GM23338 (cell line): ENCODE measurements around the gene MAPK14. TPM values are rescaled to one million over a fixed set of nuclear protein-coding genes. Genes with fewer than 3 reads are reported as not detected.

Source experiments
- EZH2 ChIP-seq: fragments of 200-600 bp; sonication (generic); IDR thresholded peaks from one replicate; pipeline ENCODE4 v1.8.0; 2017; ENCODE audit warnings: antibody characterized with exemption, mild to moderate bottlenecking, low read depth; ENCODE audit not compliant: unreplicated experiment
- EZH2phosphoT487 ChIP-seq: fragments of 200-600 bp; sonication (generic); IDR thresholded peaks from one replicate; pipeline ENCODE4 v1.8.1; 2018; ENCODE audit warnings: antibody characterized with exemption; ENCODE audit not compliant: unreplicated experiment
- POLR2AphosphoS5 ChIP-seq: IDR thresholded peaks from 2 replicates; pipeline ENCODE4 v1.6.1; 2016; ENCODE audit warnings: antibody characterized with exemption, low read depth
- STAT1 ChIP-seq: IDR thresholded peaks from one replicate; pipeline ENCODE4 v1.6.1; 2016; ENCODE audit warnings: antibody characterized with exemption; ENCODE audit not compliant: unreplicated experiment
- ZNF114 ChIP-seq: fragments of 250-450 bp; sonication (Bioruptor Pico); IDR thresholded peaks from 2 replicates; pipeline ENCODE4 v1.5.0; 2020; ENCODE audit warnings: mild to moderate bottlenecking, moderate library complexity
- ZNF331 ChIP-seq: fragments of 250-450 bp; sonication (Bioruptor Pico); IDR thresholded peaks from 2 replicates; pipeline ENCODE4 v1.5.0; 2020; ENCODE audit warnings: low read depth, mild to moderate bottlenecking, moderate library complexity
- polyA plus RNA-seq: library from polyadenylated mRNA; unstranded; fragments of >200 nt; fragmentation: Nextera tagmentation; extraction: Ambion mirVana; gene quantifications from 2 replicates; pipeline ENCODE4 v1.2.1, GENCODE V29; 2016
- total RNA-seq: library from RNA; depleted of rRNA; stranded (reverse); fragments of >200 nt; shearing (Covaris generic); gene quantifications from 2 replicates; pipeline ENCODE4 v1.2.3, GENCODE V29; 2014
- TF ChIP-seq, protein P1 (sequence below): fragments of 250-450 bp; sonication (Bioruptor Pico); IDR thresholded peaks from 2 replicates; pipeline ENCODE4 v1.5.0; 2020; ENCODE audit warnings: mild to moderate bottlenecking, moderate library complexity
- TF ChIP-seq, protein P2 (sequence below): IDR thresholded peaks from one replicate; pipeline ENCODE4 v1.6.1; 2018; ENCODE audit warnings: antibody characterized with exemption; ENCODE audit not compliant: unreplicated experiment

The MAPK14 gene
- total and polyA plus RNA-seq, 2 experiments from 2014 or later: 8.8 to 44.5 TPM

DNA sequence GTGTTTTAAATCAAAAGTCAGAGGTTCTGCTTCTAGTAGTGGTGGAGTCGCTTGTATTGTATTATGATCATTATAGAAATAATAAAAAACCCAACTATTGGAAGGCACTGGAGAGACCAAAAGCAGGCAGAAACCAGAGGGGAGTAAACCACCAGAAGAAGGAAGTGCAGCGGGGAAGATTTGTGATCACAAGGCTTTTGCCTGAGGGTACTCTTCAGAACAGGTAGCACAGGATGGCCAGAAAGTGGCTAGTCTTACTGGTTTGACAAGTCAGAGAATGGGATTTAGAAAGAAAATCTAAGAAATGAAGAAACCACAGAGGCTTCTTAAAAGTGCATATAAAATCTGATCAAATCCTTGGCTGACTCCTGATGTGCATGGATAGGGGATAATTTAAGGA, 126.7 kb downstream of the MAPK14 start (continued):
- TF ChIP-seq, protein P1, sequence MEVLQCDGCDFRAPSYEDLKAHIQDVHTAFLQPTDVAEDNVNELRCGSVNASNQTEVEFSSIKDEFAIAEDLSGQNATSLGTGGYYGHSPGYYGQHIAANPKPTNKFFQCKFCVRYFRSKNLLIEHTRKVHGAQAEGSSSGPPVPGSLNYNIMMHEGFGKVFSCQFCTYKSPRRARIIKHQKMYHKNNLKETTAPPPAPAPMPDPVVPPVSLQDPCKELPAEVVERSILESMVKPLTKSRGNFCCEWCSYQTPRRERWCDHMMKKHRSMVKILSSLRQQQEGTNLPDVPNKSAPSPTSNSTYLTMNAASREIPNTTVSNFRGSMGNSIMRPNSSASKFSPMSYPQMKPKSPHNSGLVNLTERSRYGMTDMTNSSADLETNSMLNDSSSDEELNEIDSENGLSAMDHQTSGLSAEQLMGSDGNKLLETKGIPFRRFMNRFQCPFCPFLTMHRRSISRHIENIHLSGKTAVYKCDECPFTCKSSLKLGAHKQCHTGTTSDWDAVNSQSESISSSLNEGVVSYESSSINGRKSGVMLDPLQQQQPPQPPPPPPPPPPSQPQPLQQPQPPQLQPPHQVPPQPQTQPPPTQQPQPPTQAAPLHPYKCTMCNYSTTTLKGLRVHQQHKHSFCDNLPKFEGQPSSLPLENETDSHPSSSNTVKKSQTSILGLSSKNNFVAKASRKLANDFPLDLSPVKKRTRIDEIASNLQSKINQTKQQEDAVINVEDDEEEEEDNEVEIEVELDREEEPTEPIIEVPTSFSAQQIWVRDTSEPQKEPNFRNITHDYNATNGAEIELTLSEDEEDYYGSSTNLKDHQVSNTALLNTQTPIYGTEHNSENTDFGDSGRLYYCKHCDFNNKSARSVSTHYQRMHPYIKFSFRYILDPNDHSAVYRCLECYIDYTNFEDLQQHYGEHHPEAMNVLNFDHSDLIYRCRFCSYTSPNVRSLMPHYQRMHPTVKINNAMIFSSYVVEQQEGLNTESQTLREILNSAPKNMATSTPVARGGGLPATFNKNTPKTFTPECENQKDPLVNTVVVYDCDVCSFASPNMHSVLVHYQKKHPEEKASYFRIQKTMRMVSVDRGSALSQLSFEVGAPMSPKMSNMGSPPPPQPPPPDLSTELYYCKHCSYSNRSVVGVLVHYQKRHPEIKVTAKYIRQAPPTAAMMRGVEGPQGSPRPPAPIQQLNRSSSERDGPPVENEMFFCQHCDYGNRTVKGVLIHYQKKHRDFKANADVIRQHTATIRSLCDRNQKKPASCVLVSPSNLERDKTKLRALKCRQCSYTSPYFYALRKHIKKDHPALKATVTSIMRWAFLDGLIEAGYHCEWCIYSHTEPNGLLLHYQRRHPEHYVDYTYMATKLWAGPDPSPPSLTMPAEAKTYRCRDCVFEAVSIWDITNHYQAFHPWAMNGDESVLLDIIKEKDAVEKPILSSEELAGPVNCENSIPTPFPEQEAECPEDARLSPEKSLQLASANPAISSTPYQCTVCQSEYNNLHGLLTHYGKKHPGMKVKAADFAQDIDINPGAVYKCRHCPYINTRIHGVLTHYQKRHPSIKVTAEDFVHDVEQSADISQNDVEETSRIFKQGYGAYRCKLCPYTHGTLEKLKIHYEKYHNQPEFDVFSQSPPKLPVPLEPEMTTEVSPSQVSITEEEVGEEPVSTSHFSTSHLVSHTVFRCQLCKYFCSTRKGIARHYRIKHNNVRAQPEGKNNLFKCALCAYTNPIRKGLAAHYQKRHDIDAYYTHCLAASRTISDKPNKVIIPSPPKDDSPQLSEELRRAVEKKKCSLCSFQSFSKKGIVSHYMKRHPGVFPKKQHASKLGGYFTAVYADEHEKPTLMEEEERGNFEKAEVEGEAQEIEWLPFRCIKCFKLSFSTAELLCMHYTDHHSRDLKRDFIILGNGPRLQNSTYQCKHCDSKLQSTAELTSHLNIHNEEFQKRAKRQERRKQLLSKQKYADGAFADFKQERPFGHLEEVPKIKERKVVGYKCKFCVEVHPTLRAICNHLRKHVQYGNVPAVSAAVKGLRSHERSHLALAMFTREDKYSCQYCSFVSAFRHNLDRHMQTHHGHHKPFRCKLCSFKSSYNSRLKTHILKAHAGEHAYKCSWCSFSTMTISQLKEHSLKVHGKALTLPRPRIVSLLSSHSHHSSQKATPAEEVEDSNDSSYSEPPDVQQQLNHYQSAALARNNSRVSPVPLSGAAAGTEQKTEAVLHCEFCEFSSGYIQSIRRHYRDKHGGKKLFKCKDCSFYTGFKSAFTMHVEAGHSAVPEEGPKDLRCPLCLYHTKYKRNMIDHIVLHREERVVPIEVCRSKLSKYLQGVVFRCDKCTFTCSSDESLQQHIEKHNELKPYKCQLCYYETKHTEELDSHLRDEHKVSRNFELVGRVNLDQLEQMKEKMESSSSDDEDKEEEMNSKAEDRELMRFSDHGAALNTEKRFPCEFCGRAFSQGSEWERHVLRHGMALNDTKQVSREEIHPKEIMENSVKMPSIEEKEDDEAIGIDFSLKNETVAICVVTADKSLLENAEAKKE (CRISPR knock-in tag): no peak
- TF ChIP-seq EZH2phosphoT487 (no peak), ZNF331 (CRISPR knock-in tag) (no peak), EZH2 (no peak), STAT1 (no peak), POLR2AphosphoS5 (no peak), ZNF114 (CRISPR knock-in tag) (no peak)
- TF ChIP-seq, protein P2, sequence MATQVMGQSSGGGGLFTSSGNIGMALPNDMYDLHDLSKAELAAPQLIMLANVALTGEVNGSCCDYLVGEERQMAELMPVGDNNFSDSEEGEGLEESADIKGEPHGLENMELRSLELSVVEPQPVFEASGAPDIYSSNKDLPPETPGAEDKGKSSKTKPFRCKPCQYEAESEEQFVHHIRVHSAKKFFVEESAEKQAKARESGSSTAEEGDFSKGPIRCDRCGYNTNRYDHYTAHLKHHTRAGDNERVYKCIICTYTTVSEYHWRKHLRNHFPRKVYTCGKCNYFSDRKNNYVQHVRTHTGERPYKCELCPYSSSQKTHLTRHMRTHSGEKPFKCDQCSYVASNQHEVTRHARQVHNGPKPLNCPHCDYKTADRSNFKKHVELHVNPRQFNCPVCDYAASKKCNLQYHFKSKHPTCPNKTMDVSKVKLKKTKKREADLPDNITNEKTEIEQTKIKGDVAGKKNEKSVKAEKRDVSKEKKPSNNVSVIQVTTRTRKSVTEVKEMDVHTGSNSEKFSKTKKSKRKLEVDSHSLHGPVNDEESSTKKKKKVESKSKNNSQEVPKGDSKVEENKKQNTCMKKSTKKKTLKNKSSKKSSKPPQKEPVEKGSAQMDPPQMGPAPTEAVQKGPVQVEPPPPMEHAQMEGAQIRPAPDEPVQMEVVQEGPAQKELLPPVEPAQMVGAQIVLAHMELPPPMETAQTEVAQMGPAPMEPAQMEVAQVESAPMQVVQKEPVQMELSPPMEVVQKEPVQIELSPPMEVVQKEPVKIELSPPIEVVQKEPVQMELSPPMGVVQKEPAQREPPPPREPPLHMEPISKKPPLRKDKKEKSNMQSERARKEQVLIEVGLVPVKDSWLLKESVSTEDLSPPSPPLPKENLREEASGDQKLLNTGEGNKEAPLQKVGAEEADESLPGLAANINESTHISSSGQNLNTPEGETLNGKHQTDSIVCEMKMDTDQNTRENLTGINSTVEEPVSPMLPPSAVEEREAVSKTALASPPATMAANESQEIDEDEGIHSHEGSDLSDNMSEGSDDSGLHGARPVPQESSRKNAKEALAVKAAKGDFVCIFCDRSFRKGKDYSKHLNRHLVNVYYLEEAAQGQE: no peak
